AG09309 (cell line): ENCODE results near the gene ARID3B.

Experiments used
- DNase-seq: peaks from one replicate; pipeline ENCODE4 v3.0.0-alpha.2; 2010; ENCODE audit warnings: low read depth
- H3K4me3 ChIP-seq: 2 replicates; pipeline ENCODE4 v1.5.1; 2011; ENCODE audit warnings: mild to moderate bottlenecking, low read depth, low read length, moderate library complexity; ENCODE audit not compliant: control insufficient read depth
- TF ChIP-seq, protein P1 (sequence below): IDR thresholded peaks from 2 replicates; pipeline ENCODE4 v1.5.1; 2011; ENCODE audit warnings: mild to moderate bottlenecking, low read depth, low read length, inconsistent platforms; ENCODE audit not compliant: insufficient read depth, control insufficient read depth; ENCODE audit errors: missing control alignments

The ARID3B gene

DNA sequence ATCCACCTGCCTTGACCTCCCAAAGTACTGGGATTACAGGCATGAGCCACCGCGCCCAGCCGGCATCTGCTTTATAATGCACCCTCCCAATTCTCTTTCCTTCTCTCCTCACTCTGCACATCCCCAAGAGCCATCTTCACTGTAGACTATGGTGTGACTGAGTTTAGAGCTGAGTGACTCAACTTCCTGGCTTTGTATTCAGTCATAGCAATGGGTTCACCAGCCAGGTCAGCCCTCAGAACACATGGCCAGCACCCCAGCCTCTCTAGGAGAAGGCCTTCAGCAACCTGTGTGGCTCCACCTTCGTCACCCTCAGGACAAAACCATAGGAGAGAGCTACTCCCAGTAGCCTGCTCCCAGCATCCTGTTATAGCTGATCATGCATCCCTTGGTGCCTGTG is 33.0 kb downstream of the ARID3B start:
- TF ChIP-seq, protein P1, sequence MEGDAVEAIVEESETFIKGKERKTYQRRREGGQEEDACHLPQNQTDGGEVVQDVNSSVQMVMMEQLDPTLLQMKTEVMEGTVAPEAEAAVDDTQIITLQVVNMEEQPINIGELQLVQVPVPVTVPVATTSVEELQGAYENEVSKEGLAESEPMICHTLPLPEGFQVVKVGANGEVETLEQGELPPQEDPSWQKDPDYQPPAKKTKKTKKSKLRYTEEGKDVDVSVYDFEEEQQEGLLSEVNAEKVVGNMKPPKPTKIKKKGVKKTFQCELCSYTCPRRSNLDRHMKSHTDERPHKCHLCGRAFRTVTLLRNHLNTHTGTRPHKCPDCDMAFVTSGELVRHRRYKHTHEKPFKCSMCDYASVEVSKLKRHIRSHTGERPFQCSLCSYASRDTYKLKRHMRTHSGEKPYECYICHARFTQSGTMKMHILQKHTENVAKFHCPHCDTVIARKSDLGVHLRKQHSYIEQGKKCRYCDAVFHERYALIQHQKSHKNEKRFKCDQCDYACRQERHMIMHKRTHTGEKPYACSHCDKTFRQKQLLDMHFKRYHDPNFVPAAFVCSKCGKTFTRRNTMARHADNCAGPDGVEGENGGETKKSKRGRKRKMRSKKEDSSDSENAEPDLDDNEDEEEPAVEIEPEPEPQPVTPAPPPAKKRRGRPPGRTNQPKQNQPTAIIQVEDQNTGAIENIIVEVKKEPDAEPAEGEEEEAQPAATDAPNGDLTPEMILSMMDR, result no peak
- DNase-seq, result no peak
- no peak overlapping the region for H3K4me3 ChIP-seq

- TF ChIP-seq, protein P1, result no peak
- H3K4me3 ChIP-seq, result no peak overlapping the region
- DNase-seq, result no peak
Observed at GRCh38 chr15:74578496-74578994, 37.5 kb downstream of the ARID3B start.

DNA sequence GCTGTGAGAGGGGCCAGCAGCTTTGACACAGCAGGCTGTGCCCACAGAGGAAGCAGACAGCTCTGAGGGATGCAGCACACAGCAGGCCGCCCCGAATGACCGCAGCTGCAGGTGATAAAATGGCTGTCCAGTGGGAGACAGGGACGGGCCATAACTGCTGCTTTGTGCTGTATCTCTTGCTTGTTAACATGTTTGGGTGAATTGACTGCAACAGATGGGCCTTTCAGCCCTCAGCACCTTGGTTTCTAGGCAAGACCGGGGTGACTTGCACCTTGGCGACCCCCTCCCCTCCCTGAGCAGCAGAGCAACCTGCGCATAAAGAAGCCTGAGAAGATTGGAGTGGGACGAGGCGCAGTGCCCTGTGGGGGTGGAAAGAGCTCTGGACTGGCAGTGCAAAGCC is 38.0 kb downstream of the ARID3B start:
- DNase-seq, result no peak
- TF ChIP-seq, protein P1, result no peak
- no peak overlapping the region for H3K4me3 ChIP-seq

- DNase-seq, result no peak
- H3K4me3 ChIP-seq, result no peak overlapping the region
- TF ChIP-seq, protein P1, result no peak
Observed at GRCh38 chr15:74580538-74581350, 39.7 kb downstream of the ARID3B start.

DNA sequence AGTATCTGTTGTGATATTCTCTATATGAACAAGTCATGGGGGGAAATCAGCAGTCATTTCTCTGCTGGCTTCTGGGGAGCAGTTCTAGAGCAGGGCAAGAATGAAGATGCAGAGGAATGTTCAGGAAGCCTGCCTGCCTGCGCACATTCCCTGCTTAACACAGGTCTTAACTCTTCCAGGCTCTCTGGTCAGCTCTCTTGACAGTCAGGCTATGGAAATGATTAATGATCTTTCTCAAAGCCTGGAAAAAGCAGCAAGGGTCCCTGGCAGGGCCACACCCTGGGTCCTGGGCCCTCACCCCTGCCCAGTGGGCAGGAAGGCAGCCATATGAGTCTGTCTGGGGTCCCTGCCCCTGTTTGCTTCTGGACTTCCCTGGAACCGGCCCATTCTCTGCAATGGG is 43.2 kb downstream of the ARID3B start:
- no peak overlapping the region for H3K4me3 ChIP-seq
- no peak for DNase-seq
- TF ChIP-seq, protein P1, result no peak

- TF ChIP-seq, protein P1, result no peak
- DNase-seq, result no peak
Observed at GRCh38 chr15:74584779-74585178, 43.8 kb downstream of the ARID3B start.

More at GRCh38 chr15:74584779-74585178, 43.8 kb downstream of the ARID3B start:
- H3K4me3 ChIP-seq, result no peak overlapping the region
